Right lobe of liver (tissue), 4 donors: ENCODE measurements around the gene STKLD1.
A peak's percentile ranks its signal among the peaks of the same experiment; 100 is the strongest.

Experiments
- POLR2A ChIP-seq: fragments of 450-650 bp; IDR thresholded peaks from one replicate; pipeline ENCODE4 v1.6.1; 2017; ENCODE audit warnings: antibody characterized with exemption, mild to moderate bottlenecking
- TF ChIP-seq, protein P1 (sequence below), 4 donors: fragments of 200-600 bp in 3 of 4; fragments of 450-650 bp in 1 of 4; IDR thresholded peaks; one replicate each; pipeline versions ENCODE4 v1.5.1 to v1.8.0; 2016 to 2022; ENCODE audit warnings: antibody characterized with exemption in 4 of 4, mild to moderate bottlenecking in 2 of 4
- donor health status: DM: no; HTN: no; CAD: no.
- donor health status: DM: no; HTN: no; CAD: no.
- donor health status: DM: no; HTN: yes; CAD: no.

- TF ChIP-seq, protein P1, sequence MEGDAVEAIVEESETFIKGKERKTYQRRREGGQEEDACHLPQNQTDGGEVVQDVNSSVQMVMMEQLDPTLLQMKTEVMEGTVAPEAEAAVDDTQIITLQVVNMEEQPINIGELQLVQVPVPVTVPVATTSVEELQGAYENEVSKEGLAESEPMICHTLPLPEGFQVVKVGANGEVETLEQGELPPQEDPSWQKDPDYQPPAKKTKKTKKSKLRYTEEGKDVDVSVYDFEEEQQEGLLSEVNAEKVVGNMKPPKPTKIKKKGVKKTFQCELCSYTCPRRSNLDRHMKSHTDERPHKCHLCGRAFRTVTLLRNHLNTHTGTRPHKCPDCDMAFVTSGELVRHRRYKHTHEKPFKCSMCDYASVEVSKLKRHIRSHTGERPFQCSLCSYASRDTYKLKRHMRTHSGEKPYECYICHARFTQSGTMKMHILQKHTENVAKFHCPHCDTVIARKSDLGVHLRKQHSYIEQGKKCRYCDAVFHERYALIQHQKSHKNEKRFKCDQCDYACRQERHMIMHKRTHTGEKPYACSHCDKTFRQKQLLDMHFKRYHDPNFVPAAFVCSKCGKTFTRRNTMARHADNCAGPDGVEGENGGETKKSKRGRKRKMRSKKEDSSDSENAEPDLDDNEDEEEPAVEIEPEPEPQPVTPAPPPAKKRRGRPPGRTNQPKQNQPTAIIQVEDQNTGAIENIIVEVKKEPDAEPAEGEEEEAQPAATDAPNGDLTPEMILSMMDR (IDR thresholded peaks at IDR 0.05), result peak; percentile 64 to 80 (median 73)
- TF ChIP-seq POLR2A, result no peak
Measured at GRCh38 chr9:133403766-133404453, 27.7 kb downstream of the STKLD1 start.
